Panc1 (cell line): ENCODE data around the gene PXYLP1.
A peak's percentile ranks its signal among the peaks of the same experiment; 100 is the strongest.

Experiments
- POLR2AphosphoS5 ChIP-seq: IDR thresholded peaks from 2 replicates; pipeline ENCODE4 v1.6.1; 2012; ENCODE audit warnings: mild to moderate bottlenecking, low read depth, low read length, moderate library complexity
- SIN3A ChIP-seq: IDR thresholded peaks from 2 replicates; pipeline ENCODE4 v1.6.1; 2012; ENCODE audit warnings: low read depth, mild to moderate bottlenecking, low read length, moderate library complexity, borderline replicate concordance; ENCODE audit not compliant: insufficient read depth
- TCF7L2 ChIP-seq: IDR thresholded peaks from 2 replicates; pipeline ENCODE4 v1.6.1; 2011; ENCODE audit warnings: mild to moderate bottlenecking, low read depth, low read length, inconsistent platforms
- TF ChIP-seq, protein P1 (sequence below): fragments of 450-650 bp; IDR thresholded peaks from 2 replicates; pipeline ENCODE4 v1.5.1; 2017; ENCODE audit warnings: mild to moderate bottlenecking
- TF ChIP-seq, protein P2 (sequence below), 2 experiments: IDR thresholded peaks; 2 replicates each; pipeline ENCODE4 v1.6.1; 2011 to 2012; ENCODE audit warnings: low read depth in 2 of 2, control low read depth in 1 of 2, low read length in 1 of 2, mild to moderate bottlenecking in 1 of 2, moderate library complexity in 1 of 2; ENCODE audit not compliant: insufficient read depth in 1 of 2

DNA sequence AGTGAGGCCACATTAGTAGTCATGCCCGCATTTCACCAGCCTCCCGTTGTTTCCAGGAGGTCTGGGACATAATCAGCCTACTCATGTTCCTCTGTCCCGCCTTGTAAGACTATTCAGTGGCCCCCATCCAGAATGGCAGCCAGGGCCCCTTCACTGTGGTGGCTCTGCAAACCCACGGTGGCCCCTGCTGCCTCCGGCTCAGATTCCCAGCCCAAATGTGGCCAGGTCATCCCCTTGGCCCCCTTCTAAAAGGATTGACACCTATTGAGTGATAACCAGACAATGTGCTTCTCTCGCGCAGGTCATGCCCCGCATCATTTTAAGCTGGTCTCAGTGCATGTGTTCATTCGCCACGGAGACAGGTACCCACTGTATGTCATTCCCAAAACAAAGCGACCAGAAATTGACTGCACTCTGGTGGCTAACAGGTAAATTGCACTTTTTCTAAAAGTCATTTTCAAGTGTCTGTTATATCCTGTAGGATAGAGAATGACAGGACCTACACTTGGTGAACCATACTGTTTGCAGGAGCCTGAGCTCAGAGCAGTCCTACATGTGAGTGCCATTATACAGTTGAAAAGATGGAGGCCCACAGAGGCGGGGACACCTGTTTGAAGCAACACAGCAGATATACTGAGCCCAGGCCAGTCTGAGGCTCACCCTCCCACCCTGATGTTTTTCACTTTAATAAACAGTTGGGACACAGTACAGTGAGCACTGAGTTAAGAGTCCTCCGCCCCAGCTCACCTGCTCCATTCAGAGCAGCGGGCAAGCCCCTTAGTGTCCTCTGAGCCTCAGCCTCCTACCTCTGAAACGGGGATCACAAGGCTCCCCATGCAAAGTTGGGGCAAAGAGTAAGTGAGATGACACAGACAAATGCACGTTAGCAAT, 47.7 kb downstream of the PXYLP1 start:
- TF ChIP-seq, protein P1, sequence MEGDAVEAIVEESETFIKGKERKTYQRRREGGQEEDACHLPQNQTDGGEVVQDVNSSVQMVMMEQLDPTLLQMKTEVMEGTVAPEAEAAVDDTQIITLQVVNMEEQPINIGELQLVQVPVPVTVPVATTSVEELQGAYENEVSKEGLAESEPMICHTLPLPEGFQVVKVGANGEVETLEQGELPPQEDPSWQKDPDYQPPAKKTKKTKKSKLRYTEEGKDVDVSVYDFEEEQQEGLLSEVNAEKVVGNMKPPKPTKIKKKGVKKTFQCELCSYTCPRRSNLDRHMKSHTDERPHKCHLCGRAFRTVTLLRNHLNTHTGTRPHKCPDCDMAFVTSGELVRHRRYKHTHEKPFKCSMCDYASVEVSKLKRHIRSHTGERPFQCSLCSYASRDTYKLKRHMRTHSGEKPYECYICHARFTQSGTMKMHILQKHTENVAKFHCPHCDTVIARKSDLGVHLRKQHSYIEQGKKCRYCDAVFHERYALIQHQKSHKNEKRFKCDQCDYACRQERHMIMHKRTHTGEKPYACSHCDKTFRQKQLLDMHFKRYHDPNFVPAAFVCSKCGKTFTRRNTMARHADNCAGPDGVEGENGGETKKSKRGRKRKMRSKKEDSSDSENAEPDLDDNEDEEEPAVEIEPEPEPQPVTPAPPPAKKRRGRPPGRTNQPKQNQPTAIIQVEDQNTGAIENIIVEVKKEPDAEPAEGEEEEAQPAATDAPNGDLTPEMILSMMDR = peak; percentile 81
- TF ChIP-seq POLR2AphosphoS5 (no peak), SIN3A (no peak), TCF7L2 (no peak)
- TF ChIP-seq, protein P2, sequence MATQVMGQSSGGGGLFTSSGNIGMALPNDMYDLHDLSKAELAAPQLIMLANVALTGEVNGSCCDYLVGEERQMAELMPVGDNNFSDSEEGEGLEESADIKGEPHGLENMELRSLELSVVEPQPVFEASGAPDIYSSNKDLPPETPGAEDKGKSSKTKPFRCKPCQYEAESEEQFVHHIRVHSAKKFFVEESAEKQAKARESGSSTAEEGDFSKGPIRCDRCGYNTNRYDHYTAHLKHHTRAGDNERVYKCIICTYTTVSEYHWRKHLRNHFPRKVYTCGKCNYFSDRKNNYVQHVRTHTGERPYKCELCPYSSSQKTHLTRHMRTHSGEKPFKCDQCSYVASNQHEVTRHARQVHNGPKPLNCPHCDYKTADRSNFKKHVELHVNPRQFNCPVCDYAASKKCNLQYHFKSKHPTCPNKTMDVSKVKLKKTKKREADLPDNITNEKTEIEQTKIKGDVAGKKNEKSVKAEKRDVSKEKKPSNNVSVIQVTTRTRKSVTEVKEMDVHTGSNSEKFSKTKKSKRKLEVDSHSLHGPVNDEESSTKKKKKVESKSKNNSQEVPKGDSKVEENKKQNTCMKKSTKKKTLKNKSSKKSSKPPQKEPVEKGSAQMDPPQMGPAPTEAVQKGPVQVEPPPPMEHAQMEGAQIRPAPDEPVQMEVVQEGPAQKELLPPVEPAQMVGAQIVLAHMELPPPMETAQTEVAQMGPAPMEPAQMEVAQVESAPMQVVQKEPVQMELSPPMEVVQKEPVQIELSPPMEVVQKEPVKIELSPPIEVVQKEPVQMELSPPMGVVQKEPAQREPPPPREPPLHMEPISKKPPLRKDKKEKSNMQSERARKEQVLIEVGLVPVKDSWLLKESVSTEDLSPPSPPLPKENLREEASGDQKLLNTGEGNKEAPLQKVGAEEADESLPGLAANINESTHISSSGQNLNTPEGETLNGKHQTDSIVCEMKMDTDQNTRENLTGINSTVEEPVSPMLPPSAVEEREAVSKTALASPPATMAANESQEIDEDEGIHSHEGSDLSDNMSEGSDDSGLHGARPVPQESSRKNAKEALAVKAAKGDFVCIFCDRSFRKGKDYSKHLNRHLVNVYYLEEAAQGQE (IDR thresholded peaks at IDR 0.05; ENCODE audit: insufficient read depth in 1 of 2, low read depth in 2 of 2, low read length in 1 of 2) = no peak
